Right lobe of liver (tissue), 6 donors: ENCODE results near the gene RNF182. TPM values are rescaled to one million over a fixed set of nuclear protein-coding genes. Genes with fewer than 3 reads are reported as not detected.
"Not testable (repeated sequence)": the region's sequence is repeated elsewhere in the genome, so short reads cannot be mapped to it uniquely, and the experiment has no call there.

ENCODE experiments used
- ATAC-seq, 4 donors: fragments of 200-7000 bp; cut with Tn5 transposase; one replicate each; pipeline ENCODE4 v1.9.1; 2020; ENCODE audit warnings: mild to moderate bottlenecking in 4 of 4, moderate library complexity in 4 of 4
- DNase-seq, 3 donors: peaks; one replicate each; pipeline ENCODE4 v3.0.0-alpha.2; 2020
- H3K27ac ChIP-seq, 3 donors: fragments of 200-600 bp; one replicate each; pipeline ENCODE4 v1.8.0; 2022
- H3K27me3 ChIP-seq, 2 donors: fragments of 200-600 bp; one replicate each; pipeline ENCODE4 v1.8.0; 2022
- H3K36me3 ChIP-seq, 4 donors: fragments of 200-600 bp; sonication (generic) in 1 of 4; one replicate each; pipeline versions ENCODE4 v1.5.1 to v1.8.0; 2017 to 2022; ENCODE audit warnings: control low read depth in 1 of 4
- H3K4me1 ChIP-seq, 4 donors: fragments of 200-600 bp; sonication (generic) in 1 of 4; one replicate each; pipeline versions ENCODE4 v1.5.1 to v1.8.0; 2017 to 2022; ENCODE audit warnings: control low read depth in 1 of 4
- H3K4me3 ChIP-seq, 3 donors: fragments of 200-600 bp; one replicate each; pipeline ENCODE4 v1.8.0; 2022
- H3K9me3 ChIP-seq, 4 donors: fragments of 200-600 bp; sonication (generic) in 1 of 4; one replicate each; pipeline versions ENCODE4 v1.5.1 to v1.8.0; 2017 to 2022; ENCODE audit warnings: control low read depth in 1 of 4
- POLR2A ChIP-seq: fragments of 450-650 bp; IDR thresholded peaks from one replicate; pipeline ENCODE4 v1.6.1; 2017; ENCODE audit warnings: antibody characterized with exemption, mild to moderate bottlenecking
- WGBS: methylation state at CpG from one replicate; pipeline ENCODE4 v1.1.6; 2018; ENCODE audit warnings: low coverage, low lambda C conversion rate; ENCODE audit not compliant: insufficient coverage; ENCODE audit errors: missing lambda C conversion rate; 5-methylcytosine and 5-hydroxymethylcytosine counted together
- intact Hi-C, 2 donors: fragments of 100-400 bp; cut with DNase I; formaldehyde crosslinking; loops; one replicate each; pipeline versions ENCODE4 v1.11.2 to v1.14.1; 2022
- long read RNA-seq: library from polyadenylated mRNA; unstranded; transcript quantifications from one replicate; pipeline ENCODE4 v2.0.0, GENCODE V29; 2019
- total RNA-seq, 6 experiments: library from RNA; depleted of rRNA in 2 of 6; stranded (reverse); fragments of >200 nt in 2 of 6; fragmentation: NEBNext Ultra II Directional in 3 of 6; extraction: Animal tissue kit (Norgen Biotek cat#: 25700) in 3 of 6; gene quantifications; one replicate each; pipeline versions ENCODE4 v1.1.0 to v1.2.4, GENCODE V29; 2016 to 2023
- TF ChIP-seq, protein P1 (sequence below), 4 donors: fragments of 200-600 bp in 3 of 4; fragments of 450-650 bp in 1 of 4; IDR thresholded peaks; one replicate each; pipeline versions ENCODE4 v1.5.1 to v1.8.0; 2016 to 2022; ENCODE audit warnings: antibody characterized with exemption in 4 of 4, mild to moderate bottlenecking in 2 of 4
- donor health status: DM: no; HTN: yes; CAD: no.
- donor health status: DM: no; HTN: no; CAD: no.
- donor health status: DM: no; HTN: no; CAD: no.
- donor health status: DM: no; HTN: yes; CAD: no.
- donor health status: DM: no; HTN: yes; CAD: no.

Gene RNF182
- not detected for total RNA-seq
- long read RNA-seq, result 0 reads

GRCh38 chr6:13924949-13925881 lies at the start of gene RNF182:
Gene RNF182, plus strand, starts transcription at chr6:13924952. Its CDS starts 52,168 bp downstream, at chr6:13977120.
- no peak for TF ChIP-seq POLR2A
- TF ChIP-seq, protein P1, sequence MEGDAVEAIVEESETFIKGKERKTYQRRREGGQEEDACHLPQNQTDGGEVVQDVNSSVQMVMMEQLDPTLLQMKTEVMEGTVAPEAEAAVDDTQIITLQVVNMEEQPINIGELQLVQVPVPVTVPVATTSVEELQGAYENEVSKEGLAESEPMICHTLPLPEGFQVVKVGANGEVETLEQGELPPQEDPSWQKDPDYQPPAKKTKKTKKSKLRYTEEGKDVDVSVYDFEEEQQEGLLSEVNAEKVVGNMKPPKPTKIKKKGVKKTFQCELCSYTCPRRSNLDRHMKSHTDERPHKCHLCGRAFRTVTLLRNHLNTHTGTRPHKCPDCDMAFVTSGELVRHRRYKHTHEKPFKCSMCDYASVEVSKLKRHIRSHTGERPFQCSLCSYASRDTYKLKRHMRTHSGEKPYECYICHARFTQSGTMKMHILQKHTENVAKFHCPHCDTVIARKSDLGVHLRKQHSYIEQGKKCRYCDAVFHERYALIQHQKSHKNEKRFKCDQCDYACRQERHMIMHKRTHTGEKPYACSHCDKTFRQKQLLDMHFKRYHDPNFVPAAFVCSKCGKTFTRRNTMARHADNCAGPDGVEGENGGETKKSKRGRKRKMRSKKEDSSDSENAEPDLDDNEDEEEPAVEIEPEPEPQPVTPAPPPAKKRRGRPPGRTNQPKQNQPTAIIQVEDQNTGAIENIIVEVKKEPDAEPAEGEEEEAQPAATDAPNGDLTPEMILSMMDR (IDR thresholded peaks at IDR 0.05), result no peak
- H3K27ac ChIP-seq, result no peak within 1 kb of the TSS
- peaks cover 9 to 14% of the 10 kb centered on the region in 2 donors for H3K27me3 ChIP-seq
- H3K36me3 ChIP-seq, result no peaks in the 10 kb centered on the region
- intact Hi-C loops, result no loop called here
- H3K9me3 ChIP-seq, result no peaks in the 10 kb centered on the region
- 3% methylated on average over 24 of the region's 65 CpGs for WGBS
- peak within 1 kb of the TSS in 1 of 3 donors; percentile 9 for H3K4me3 ChIP-seq
- DNase-seq, result no peak
- peaks cover 0 to 5% (median 0%) of the 10 kb centered on the region in 4 donors for H3K4me1 ChIP-seq
- ATAC-seq, result peak in 3 of 4 donors; percentile 63 to 68 (median 68)

DNA sequence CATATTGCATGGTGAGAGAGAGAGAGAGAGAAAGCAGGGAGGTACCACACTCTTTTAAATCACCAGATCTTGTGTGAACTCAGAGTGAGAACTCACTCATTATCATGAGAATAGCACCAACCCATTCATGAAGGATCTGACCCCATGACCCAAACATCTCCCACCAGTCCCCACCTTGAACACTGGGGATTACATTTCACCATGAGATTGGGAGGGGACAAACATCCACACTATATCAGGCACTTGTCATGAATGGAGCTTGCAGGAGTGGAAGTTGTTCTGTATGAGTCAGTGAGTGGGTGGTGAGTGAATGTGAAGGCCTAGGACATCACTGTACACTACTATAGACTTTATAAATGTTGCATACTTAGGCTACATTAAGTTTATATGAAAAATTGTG lies 47.7 kb upstream of the RNF182 start:
- Histone ChIP-seq H3K9me3 (no peaks in the 10 kb centered on the region), H3K27me3 (no peaks in the 10 kb centered on the region), H3K4me1 (peaks cover 0 to 3% (median 0%) of the 10 kb centered on the region in 4 donors), H3K4me3 (no peak overlapping the region), H3K27ac (no peak overlapping the region), H3K36me3 (no peaks in the 10 kb centered on the region)
- ATAC-seq (no peak), DNase-seq (no peak)
- TF ChIP-seq POLR2A, result no peak
- TF ChIP-seq, protein P1 (IDR thresholded peaks at IDR 0.05), result no peak
- intact Hi-C loops, result no loop called here

DNA sequence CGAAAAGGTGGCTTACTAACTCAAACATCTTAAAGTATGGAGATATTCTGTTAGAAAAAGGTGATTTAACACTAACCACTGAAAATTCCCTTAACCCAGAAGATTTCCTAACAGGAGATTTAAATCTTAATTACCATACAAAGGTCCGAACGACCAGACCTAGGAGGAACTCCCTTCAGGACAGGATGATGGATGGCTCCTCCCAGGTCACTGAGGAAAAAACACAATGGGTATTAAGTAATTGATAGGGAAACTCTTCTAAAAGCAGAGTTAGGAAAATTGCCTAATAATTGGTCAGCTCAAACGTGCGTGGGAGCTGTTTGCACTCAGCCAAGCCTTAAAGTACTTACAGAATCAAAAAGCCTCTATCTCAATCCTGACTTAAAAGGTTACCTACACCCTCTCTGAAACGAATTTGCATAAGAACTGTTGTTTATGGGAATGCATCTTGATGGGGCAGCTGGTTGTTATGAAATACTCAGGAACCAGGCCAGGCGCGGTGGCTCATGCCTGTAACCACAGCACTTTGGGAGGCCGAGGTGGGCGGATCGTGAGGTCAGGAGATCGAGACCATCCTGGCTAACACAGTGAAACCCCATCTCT lies 44.6 kb upstream of the RNF182 start:
- H3K36me3 ChIP-seq, intact Hi-C loops, H3K27ac ChIP-seq, H3K9me3 ChIP-seq, H3K4me3 ChIP-seq, H3K4me1 ChIP-seq, H3K27me3 ChIP-seq, ATAC-seq, DNase-seq: not testable (repeated sequence)
- WGBS, result 65% methylated on average over 12 of the region's 12 CpGs

DNA sequence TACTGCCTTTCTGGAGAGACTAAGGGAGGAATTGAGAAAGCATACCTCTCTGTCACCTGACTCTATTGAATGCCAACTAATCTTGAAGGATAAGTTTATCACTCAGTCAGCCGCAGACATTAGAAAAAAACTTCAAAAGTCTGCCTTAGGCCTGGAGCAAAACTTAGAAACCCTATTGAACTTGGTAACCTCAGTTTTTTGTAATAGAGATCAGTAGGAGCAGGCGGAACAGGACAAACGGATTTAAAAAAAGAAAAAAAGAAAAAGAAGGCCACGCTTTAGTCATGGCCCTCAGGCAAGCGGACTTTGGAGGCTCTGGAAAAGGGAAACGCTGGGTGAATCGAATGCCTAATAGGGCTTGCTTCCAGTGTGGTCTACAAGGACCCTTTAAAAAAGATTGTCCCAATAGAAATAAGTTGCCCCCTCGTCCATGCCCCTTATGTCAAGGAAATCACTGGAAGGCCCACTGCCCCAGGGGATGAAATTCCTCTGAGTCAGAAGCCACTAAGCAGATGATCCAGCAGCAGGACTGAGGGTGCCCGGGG lies 43.1 kb upstream of the RNF182 start:
- Histone ChIP-seq H3K27me3 (no peaks in the 10 kb centered on the region), H3K9me3 (no peaks in the 10 kb centered on the region), H3K36me3 (no peaks in the 10 kb centered on the region), H3K27ac (no peak overlapping the region), H3K4me3 (no peak overlapping the region), H3K4me1 (no peaks in the 10 kb centered on the region)
- intact Hi-C loops, result no loop called here
- TF ChIP-seq POLR2A, result no peak
- TF ChIP-seq, protein P1 (IDR thresholded peaks at IDR 0.05), result no peak
- no peak for DNase-seq
- WGBS, result 70% methylated on average over 8 of the region's 9 CpGs
- no peak for ATAC-seq

DNA sequence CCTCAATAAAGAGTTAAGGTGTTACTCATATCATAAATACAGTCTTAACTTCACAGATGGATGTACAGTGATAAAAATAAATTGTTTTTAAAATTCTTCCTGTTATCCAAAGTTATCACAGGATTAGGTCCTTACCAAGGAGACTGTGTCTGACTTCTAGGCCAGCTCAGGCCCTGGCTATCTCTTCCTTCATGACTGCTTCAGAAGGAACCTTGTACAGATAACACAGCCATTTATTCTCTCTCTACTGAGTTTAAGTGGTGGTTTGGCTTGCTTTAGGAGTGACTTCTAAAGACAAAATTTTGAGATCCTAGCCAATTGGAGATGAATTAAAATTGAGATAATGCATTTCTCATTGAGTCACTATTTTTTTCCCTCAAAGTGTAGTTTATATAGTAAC lies 40.8 kb upstream of the RNF182 start:
- H3K27me3 ChIP-seq, result no peaks in the 10 kb centered on the region
- no peak for TF ChIP-seq POLR2A
- TF ChIP-seq, protein P1 (IDR thresholded peaks at IDR 0.05), result no peak
- intact Hi-C loops, result no loop called here

More for the DNA sequence above, 40.8 kb upstream of the RNF182 start:
- Histone ChIP-seq H3K36me3 (no peaks in the 10 kb centered on the region), H3K9me3 (no peaks in the 10 kb centered on the region), H3K4me1 (no peaks in the 10 kb centered on the region), H3K27ac (no peak overlapping the region), H3K4me3 (no peak overlapping the region)
- ATAC-seq (no peak), DNase-seq (no peak)
